Neural progenitor cell (in vitro differentiated cells): ENCODE data around the gene MAPK12. TPM values are rescaled to one million over a fixed set of nuclear protein-coding genes. Genes with fewer than 3 reads are reported as not detected.

Source experiments
- DNase-seq: peaks from one replicate; pipeline ENCODE4 v3.0.0-alpha.2; 2016; ENCODE audit warnings: low spot score
- H2AFZ ChIP-seq: fragments of 200-600 bp; sonication (generic); replicated peaks from 2 replicates; pipeline ENCODE4 v1.6.1; 2016; ENCODE audit warnings: antibody characterized with exemption
- H3F3A ChIP-seq: fragments of 200-600 bp; sonication (generic); 2 replicates; pipeline ENCODE4 v1.6.1; 2016; ENCODE audit warnings: antibody characterized with exemption, low read depth
- H3K27ac ChIP-seq: fragments of 200-600 bp; sonication (generic); 2 replicates; pipeline ENCODE4 v1.5.1; 2016; ENCODE audit warnings: mild to moderate bottlenecking
- H3K27me3 ChIP-seq: fragments of 200-600 bp; sonication (generic); 2 replicates; pipeline ENCODE4 v1.6.1; 2016; ENCODE audit warnings: mild to moderate bottlenecking, moderate library complexity
- H3K36me3 ChIP-seq: fragments of 200-600 bp; sonication (generic); 2 replicates; pipeline ENCODE4 v1.5.1; 2016
- H3K4me1 ChIP-seq: fragments of 200-600 bp; sonication (generic); 2 replicates; pipeline ENCODE4 v1.6.1; 2016; ENCODE audit warnings: mixed run types
- H3K4me2 ChIP-seq: fragments of 200-600 bp; sonication (generic); 2 replicates; pipeline ENCODE4 v1.6.1; 2016
- H3K4me3 ChIP-seq: fragments of 200-600 bp; sonication (generic); 2 replicates; pipeline ENCODE4 v1.5.1; 2016
- H3K79me2 ChIP-seq: fragments of 200-600 bp; sonication (generic); 2 replicates; pipeline ENCODE4 v1.6.1; 2016; ENCODE audit warnings: low read depth
- H3K9ac ChIP-seq: fragments of 200-600 bp; sonication (generic); 2 replicates; pipeline ENCODE4 v1.6.1; 2016
- H3K9me3 ChIP-seq: fragments of 200-600 bp; sonication (generic); 2 replicates; pipeline ENCODE4 v1.5.1; 2016; ENCODE audit warnings: low read depth
- H4K20me1 ChIP-seq: fragments of 200-600 bp; sonication (generic); 2 replicates; pipeline ENCODE4 v1.6.1; 2016; ENCODE audit warnings: low read depth
- H3K27ac Mint-ChIP-seq: 3 replicates; pipeline ENCODE4 v1.8.0; 2021; ENCODE audit warnings: mixed read lengths
- H3K27me3 Mint-ChIP-seq: 2 replicates; pipeline ENCODE4 v1.8.0; 2022; ENCODE audit warnings: low read depth, mild to moderate bottlenecking, inconsistent platforms, moderate library complexity, mixed read lengths; ENCODE audit not compliant: insufficient read depth
- H3K36me3 Mint-ChIP-seq: 3 replicates; pipeline ENCODE4 v1.8.0; 2021; ENCODE audit warnings: mixed read lengths
- H3K4me1 Mint-ChIP-seq: 3 replicates; pipeline ENCODE4 v1.8.0; 2021; ENCODE audit warnings: mixed read lengths
- H3K4me3 Mint-ChIP-seq: 3 replicates; pipeline ENCODE4 v1.8.0; 2021; ENCODE audit warnings: mild to moderate bottlenecking, moderate library complexity, mixed read lengths
- H3K9me3 Mint-ChIP-seq: 3 replicates; pipeline ENCODE4 v1.8.0; 2020; ENCODE audit warnings: mixed read lengths
- EZH2 ChIP-seq: fragments of 200-600 bp; sonication (generic); IDR thresholded peaks from 2 replicates; pipeline ENCODE4 v1.6.1; 2017; ENCODE audit warnings: antibody characterized with exemption, mild to moderate bottlenecking, moderate library complexity
- EZH2phosphoT487 ChIP-seq: fragments of 200-600 bp; sonication (generic); IDR thresholded peaks from 2 replicates; pipeline ENCODE4 v1.6.1; 2017; ENCODE audit warnings: antibody characterized with exemption
- total RNA-seq: library from RNA; depleted of rRNA; stranded (reverse); fragments of >200 nt; gene quantifications from 2 replicates; pipeline ENCODE4 v1.2.3, GENCODE V29; 2015; ENCODE audit warnings: low replicate concordance
- TF ChIP-seq, protein P1 (sequence below): fragments of 200-600 bp; sonication (generic); IDR thresholded peaks from 2 replicates; pipeline ENCODE4 v1.5.1; 2017; ENCODE audit warnings: antibody characterized with exemption, mild to moderate bottlenecking

The MAPK12 gene
- total RNA-seq, 1 donor from 2014 or later = 18.7 TPM

DNA sequence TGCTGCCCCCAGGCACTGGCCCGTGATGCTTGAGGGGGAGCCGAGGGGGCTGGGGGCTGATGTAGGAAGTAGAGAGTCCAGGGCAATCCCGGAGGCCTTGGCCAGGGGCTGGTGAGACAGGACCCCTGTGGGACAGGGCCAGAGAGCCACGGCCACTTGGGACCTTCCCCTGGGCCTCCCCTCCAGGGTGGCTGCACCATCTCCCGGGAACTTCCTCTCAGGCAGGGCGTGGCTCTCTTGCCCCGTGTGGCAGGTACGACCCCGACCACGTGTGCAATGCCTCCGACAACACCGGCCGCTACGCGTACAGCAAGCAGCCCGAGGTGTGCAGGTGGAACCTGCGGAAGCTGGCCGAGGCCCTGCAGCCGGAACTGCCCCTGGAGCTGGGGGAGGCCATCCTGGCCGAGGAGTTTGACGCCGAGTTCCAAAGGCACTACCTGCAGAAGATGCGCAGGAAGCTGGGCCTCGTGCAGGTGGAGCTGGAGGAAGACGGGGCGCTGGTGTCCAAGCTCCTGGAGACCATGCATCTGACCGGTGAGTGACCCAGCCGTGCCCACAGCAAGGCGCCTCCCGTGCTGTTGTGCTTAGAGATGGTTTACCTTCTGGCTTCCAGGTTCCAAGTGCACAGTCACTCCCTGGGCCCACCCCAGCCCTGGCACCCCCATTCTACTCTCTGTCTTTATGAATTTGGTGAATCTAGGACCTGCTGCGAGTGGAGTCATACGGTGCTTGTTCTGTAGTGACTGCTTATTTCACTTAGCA is 50.9 kb downstream of the MAPK12 start:
- H3K27ac Mint-ChIP-seq = peak overlapping the region; percentile 28

GRCh38 chr22:50209893-50210292 is 51.6 kb downstream of the MAPK12 start:
- no peak overlapping the region for H3K9ac ChIP-seq
- H3F3A ChIP-seq = peaks cover 4% of the 10 kb centered on the region
- no peaks in the 10 kb centered on the region for H3K36me3 ChIP-seq
- H3K4me2 ChIP-seq = no peak overlapping the region
- H3K4me3 Mint-ChIP-seq = peak overlapping the region; percentile 12
- H3K9me3 Mint-ChIP-seq = no peaks in the 10 kb centered on the region
- H2AFZ ChIP-seq = no peak overlapping the region
- peaks cover 7% of the 10 kb centered on the region for H3K4me1 Mint-ChIP-seq
- peaks cover 30% of the 10 kb centered on the region for H3K36me3 Mint-ChIP-seq
- H3K27ac ChIP-seq = no peak overlapping the region
- DNase-seq = peak; percentile 65
- H3K27ac Mint-ChIP-seq = peak overlapping the region; percentile 50
- H3K79me2 ChIP-seq = peaks cover 13% of the 10 kb centered on the region
- H3K27me3 ChIP-seq = no peaks in the 10 kb centered on the region
- H4K20me1 ChIP-seq = peaks cover 27% of the 10 kb centered on the region
- TF ChIP-seq EZH2 (no peak), EZH2phosphoT487 (no peak)
- TF ChIP-seq, protein P1, sequence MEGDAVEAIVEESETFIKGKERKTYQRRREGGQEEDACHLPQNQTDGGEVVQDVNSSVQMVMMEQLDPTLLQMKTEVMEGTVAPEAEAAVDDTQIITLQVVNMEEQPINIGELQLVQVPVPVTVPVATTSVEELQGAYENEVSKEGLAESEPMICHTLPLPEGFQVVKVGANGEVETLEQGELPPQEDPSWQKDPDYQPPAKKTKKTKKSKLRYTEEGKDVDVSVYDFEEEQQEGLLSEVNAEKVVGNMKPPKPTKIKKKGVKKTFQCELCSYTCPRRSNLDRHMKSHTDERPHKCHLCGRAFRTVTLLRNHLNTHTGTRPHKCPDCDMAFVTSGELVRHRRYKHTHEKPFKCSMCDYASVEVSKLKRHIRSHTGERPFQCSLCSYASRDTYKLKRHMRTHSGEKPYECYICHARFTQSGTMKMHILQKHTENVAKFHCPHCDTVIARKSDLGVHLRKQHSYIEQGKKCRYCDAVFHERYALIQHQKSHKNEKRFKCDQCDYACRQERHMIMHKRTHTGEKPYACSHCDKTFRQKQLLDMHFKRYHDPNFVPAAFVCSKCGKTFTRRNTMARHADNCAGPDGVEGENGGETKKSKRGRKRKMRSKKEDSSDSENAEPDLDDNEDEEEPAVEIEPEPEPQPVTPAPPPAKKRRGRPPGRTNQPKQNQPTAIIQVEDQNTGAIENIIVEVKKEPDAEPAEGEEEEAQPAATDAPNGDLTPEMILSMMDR = peak; percentile 82
- H3K9me3 ChIP-seq = no peaks in the 10 kb centered on the region
- no peak overlapping the region for H3K4me3 ChIP-seq
- no peaks in the 10 kb centered on the region for H3K4me1 ChIP-seq
- peaks cover 2% of the 10 kb centered on the region for H3K27me3 Mint-ChIP-seq

More for the DNA sequence above, 50.9 kb downstream of the MAPK12 start:
- Mint-ChIP-seq H3K9me3 (no peaks in the 10 kb centered on the region), H3K27me3 (peaks cover 4% of the 10 kb centered on the region), H3K36me3 (peaks cover 27% of the 10 kb centered on the region), H3K4me1 (peaks cover 7% of the 10 kb centered on the region), H3K4me3 (no peak overlapping the region)
- Histone ChIP-seq H3K4me2 (no peak overlapping the region), H3K9me3 (no peaks in the 10 kb centered on the region), H4K20me1 (peaks cover 24% of the 10 kb centered on the region), H3K27ac (no peak overlapping the region), H3K27me3 (no peaks in the 10 kb centered on the region), H3F3A (peaks cover 4% of the 10 kb centered on the region), H2AFZ (no peak overlapping the region), H3K4me3 (no peak overlapping the region), H3K4me1 (no peaks in the 10 kb centered on the region), H3K9ac (no peak overlapping the region), H3K36me3 (no peaks in the 10 kb centered on the region), H3K79me2 (peaks cover 13% of the 10 kb centered on the region)
- TF ChIP-seq, protein P1 = no peak
- TF ChIP-seq EZH2phosphoT487 (no peak), EZH2 (no peak)
- no peak for DNase-seq

DNA sequence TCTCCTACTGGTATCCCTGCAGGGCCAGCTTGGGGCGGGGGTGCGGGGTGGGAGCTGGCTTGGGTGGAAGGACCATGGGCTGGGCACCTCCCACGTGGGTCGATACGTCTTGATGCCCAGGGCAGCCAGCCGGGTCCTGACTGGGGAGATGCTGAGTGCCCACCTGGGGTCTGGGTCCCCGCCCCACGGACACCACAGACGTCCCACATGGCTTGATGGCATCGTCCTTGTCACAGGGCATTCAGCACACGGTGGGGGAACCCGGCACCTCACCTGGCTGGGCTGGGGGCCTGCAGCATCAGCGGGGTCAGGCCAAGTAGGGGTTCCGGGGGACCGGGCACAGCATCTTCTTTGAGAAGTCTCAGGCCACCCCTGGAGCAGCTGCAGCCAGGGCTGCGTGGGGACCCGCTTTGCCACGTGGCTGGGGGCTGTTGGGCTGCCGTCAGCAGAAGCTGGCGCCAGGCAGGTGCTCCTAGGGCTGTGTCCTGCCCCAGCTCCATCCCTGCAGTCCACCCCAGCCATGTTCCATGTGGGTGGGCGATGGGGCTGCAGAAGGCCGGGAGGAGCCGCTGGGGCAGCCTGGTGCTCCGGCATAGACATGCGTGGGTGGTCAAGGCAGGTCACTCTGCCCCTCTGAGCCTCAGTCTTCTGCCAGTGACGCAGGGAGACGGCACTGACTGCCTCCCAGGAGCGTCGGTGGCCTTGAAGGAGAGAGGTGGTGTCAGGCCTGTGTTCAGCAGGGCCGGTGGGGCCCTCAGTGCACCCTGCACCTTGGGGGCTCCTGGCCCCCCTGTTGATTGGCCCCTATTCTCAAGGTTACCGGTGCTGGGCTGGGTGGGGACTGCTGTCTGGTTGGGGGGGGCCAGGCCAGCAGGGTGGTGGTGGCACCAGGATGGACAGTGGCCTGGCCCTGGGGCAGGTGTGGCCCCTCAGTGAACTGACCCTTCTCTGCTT is 52.3 kb downstream of the MAPK12 start:
- peaks cover 12% of the 10 kb centered on the region for H3K79me2 ChIP-seq
- Mint-ChIP-seq H3K4me3 (peak overlapping the region; percentile 12), H3K36me3 (peaks cover 31% of the 10 kb centered on the region), H3K4me1 (peaks cover 7% of the 10 kb centered on the region), H3K27ac (no peak overlapping the region), H3K27me3 (peaks cover 2% of the 10 kb centered on the region), H3K9me3 (no peaks in the 10 kb centered on the region)
- no peak overlapping the region for H3K9ac ChIP-seq
- no peak for DNase-seq
- no peaks in the 10 kb centered on the region for H3K9me3 ChIP-seq
- no peaks in the 10 kb centered on the region for H3K36me3 ChIP-seq
- H3K4me1 ChIP-seq = no peaks in the 10 kb centered on the region
- TF ChIP-seq EZH2 (no peak), EZH2phosphoT487 (no peak)
- TF ChIP-seq, protein P1 = no peak
- H3K27ac ChIP-seq = no peak overlapping the region
- no peak overlapping the region for H2AFZ ChIP-seq
- H3F3A ChIP-seq = peaks cover 4% of the 10 kb centered on the region
- H4K20me1 ChIP-seq = peaks cover 27% of the 10 kb centered on the region
- H3K4me2 ChIP-seq = no peak overlapping the region
- H3K27me3 ChIP-seq = no peaks in the 10 kb centered on the region
- H3K4me3 ChIP-seq = no peak overlapping the region
